Stimulated activated CD8-positive, alpha-beta memory T cell treated with anti-CD3 and anti-CD28 coated beads, Interleukin-12 subunit alpha, Interleukin-12 subunit beta, amount 100 ng/mL, for 4 hours (primary cell): ENCODE data around the gene NFX1.

ENCODE experiments used
- DNase-seq: peaks from one replicate; pipeline ENCODE4 v3.0.0-alpha.2; 2020; ENCODE audit warnings: low read depth

Gene NFX1

GRCh38 chr9:33267151-33267767 lies 23.1 kb upstream of the NFX1 start:
- no peak for DNase-seq

DNA sequence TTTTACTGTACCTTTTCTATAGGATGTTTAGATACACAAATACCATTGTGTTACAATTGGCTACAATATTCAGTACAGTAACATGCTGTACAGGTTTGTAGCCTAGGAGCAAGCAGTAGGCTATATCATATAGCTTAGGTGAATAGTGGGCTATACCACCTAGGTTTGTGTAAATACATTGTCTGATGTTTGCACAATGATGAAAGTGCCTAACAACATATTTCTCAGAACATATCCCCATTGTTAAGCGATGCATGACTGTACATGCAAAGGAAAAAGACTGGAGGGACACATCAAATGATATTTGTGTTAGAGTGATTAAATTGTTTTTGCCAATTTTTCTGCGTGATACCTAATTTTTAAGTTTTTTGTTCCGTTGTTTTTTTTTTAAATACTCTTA lies 20.2 kb upstream of the NFX1 start:
- no peak for DNase-seq

DNA sequence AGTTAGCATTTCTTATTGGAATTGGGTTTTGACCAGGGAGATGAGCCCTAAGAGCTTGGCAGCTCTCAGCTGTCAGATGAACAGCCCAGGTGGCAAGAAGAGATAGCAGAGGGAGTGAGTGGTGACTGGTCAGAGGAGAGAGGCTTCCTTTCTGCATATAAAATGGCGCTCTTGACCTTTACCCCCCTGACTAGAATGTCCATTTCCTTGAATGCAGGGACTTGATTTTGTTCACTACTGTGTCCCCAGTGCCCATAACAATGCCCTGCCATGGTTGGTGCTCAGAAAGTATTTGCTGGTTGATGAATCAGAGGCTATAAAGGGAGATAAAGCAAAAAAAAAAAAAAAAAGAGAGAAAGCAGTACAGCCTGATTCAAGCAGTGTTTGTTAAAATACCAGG lies 18.3 kb upstream of the NFX1 start:
- DNase-seq = no peak

GRCh38 chr9:33273266-33273971 lies 16.9 kb upstream of the NFX1 start:
- no peak for DNase-seq

DNA sequence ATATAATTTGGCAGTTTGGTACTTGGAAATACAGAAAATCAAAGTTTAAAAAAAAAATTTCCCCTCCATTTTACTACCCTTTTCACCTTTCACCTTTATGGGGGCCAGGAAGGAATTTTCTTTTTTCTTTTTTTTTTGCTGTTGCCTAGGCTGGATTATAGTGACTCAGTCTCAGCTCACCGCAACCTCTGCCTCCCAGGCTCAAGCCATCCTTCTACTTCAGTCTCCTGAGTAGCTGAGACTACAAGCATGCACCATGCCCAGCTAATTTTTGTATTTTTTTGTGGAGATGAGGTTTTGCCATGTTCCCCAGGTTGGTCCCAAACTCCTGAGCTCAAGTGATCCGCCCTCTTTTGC lies 16.4 kb upstream of the NFX1 start:
- no peak for DNase-seq

GRCh38 chr9:33277484-33277883 lies 12.8 kb upstream of the NFX1 start:
- no peak for DNase-seq

- no peak for DNase-seq
Measured at GRCh38 chr9:33285502-33285901, 4.8 kb upstream of the NFX1 start.

DNA sequence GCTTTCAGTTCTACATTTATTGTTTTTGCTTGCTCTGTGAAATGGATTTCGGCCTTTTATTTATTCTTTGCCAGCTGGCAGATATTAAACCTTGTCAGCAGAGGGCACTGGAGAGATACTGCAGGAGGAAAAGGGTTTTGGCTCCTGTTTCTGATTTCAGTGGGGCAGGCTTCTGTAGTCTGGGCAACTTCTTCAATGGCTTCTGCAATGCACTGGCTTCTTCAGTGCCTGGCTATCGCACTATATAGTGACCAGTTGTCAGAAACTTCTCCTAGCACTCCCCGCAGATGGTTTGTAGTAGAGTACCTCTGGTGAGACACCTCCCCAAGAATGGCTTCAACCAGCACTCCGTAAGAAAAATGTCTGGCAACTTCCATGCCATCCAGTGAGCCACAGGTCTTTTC lies 3.2 kb upstream of the NFX1 start:
- no peak for DNase-seq

DNA sequence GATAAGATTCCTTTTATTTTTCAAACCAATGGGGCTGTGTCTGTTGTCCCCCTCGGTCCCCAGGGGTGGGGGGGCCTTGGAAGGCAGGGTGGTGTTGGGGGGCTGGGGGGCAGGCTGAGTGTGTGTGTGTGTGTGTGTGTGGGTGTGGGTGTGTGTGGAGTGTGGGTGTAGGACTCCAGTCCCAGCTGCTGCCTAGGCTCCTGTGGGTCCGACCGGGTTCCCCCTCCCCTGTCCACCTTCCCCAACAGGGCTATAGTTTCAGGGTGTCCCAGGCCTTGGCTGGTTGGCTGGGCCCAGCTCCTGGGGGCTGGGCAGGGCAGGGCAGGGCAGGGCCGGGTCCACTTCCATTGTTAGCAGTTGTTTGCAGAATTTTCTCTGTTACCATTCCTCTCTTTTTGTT lies 2.1 kb upstream of the NFX1 start:
- no peak for DNase-seq

- DNase-seq = no peak
Measured at GRCh38 chr9:33288828-33289483, 1.4 kb upstream of the NFX1 start.

DNA sequence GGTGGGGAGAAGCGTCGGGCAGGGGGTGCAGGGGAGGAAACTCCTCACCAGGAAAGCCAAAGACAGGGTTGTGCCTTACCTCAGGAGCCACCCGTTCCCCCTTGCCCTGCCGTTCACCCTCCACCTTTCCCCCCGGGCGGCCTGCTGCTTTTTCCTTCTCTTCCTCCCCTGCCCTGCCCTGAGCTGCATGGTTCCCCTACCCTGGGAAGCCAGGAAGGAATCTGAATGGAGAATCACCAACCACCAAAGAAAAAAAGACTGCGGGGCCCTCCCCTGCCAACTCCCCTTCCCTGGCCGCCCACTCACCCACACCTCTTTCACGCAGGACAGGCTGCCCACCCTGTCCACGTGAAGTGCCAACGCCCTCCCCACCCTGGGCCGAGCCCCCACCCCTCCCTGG lies 820 bp upstream of the NFX1 start:
- DNase-seq = peak; percentile 13

DNA sequence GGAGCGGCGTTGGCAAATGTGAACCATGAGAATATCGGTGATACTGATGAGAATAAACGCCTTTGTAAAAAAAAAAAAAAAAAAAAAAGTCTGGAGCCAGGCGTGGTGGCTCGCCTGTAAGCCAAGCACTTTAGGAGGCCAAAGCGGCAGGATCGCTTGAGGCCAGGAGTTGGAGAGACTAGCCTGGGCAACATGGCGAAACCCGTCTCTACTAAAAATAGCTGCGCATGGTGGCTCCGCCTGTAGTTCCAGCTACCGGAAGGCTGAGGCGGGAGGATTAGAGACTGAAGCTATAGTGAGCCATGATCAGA lies 425 bp upstream of the NFX1 start:
- no peak for DNase-seq

DNA sequence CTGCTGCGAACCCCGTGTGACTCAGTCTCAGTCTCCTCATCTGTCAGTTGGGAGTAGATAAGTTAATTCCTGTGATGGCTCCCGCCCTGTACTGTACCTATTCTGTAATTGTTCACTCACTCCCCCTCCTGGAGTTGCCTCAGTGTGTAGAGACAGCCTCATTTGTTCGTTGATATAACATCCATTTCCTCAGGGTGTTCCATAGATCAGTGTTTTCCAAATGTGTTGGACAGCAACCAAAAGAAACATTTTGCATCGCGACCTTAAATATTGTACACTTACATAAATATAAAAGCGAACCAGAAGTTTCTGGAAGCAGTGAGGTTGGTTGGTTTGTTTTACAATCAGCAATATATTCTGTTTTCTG lies 698 bp downstream of the NFX1 start:
- no peak for DNase-seq

- DNase-seq = no peak
Measured at GRCh38 chr9:33291901-33292300, 1.6 kb downstream of the NFX1 start.

GRCh38 chr9:33293782-33294181 lies 3.5 kb downstream of the NFX1 start:
- no peak for DNase-seq

DNA sequence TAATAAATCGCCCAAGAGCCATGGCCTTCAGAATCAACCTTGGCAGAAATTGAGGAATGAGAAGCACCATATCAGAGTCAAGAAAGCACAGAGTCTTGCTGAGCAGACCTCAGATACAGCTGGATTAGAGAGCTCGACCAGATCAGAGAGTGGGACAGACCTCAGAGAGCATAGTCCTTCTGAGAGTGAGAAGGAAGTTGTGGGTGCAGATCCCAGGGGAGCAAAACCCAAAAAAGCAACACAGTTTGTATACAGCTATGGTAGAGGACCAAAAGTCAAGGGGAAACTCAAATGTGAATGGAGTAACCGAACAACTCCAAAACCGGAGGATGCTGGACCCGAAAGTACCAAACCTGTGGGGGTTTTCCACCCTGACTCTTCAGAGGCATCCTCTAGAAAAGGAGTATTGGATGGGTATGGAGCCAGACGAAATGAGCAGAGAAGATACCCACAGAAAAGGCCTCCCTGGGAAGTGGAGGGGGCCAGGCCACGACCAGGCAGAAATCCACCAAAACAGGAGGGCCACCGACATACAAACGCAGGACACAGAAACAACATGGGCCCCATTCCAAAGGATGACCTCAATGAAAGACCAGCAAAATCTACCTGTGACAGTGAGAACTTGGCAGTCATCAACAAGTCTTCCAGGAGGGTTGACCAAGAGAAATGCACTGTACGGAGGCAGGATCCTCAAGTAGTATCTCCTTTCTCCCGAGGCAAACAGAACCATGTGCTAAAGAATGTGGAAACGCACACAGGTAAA lies 4.5 kb downstream of the NFX1 start:
- DNase-seq = no peak

DNA sequence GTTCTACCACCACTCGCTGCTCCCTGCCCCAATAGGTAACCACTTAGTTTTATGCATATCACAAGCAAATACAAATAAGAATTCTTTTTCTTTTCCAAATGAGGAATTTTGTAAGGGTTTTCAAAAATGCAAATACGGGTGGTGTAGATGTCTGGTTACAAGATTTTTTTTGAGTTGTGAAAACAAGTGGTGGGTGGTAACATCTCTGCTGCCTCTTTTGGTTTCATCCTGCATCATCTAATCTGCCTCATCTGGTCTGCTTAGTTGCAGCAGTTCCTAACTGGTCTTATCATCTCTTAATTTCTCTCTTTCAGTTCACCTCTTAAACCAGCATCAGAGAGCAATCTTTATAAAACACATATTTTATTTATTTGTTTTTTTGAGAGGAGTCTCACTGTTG lies 5.3 kb downstream of the NFX1 start:
- no peak for DNase-seq

DNA sequence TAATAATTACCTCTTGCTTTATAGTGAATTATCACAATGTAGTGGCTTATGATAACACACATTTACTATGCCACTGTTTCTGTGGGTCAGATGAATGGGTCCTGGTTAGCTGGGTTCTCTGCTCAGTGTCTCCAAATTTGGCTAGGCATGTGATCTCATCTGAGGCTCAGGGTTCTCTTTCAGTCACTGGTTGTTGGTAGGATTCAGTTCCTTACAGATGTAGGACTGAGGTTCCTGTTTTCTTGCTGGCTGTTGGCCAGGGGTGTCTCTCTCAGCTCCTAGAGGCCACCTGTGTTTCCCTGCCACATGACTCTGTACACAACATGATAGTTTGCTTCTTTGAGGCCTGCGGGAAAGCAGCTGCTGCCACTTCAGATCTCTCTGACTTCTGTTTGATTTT lies 7.1 kb downstream of the NFX1 start:
- DNase-seq = no peak

DNA sequence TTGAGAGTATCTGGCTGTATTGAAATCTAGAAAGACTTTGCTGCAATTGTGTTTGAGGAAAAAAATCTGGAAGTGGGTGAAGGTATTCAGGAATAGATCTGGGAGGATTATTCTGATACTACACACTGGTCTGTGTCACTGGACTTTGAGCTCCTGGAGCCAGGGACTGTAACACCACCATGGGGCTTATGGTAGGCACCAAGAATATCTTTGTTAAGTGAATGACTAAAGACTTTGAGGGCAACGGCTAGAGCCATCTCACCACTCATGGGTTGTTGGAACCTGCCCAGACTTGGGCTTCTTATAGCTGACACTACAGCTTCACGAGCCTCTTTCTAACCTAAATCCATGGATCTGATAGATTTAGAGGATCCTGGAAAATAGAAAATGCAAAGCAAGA lies 10.2 kb downstream of the NFX1 start:
- DNase-seq = no peak

GRCh38 chr9:33304362-33304761 lies 14.0 kb downstream of the NFX1 start:
- DNase-seq = no peak

GRCh38 chr9:33306037-33306436 lies 15.7 kb downstream of the NFX1 start:
- no peak for DNase-seq

GRCh38 chr9:33307067-33307466 lies 16.8 kb downstream of the NFX1 start:
- DNase-seq = no peak

- DNase-seq = no peak
Measured at GRCh38 chr9:33309903-33310302, 19.6 kb downstream of the NFX1 start.
